Measurements from ENCODE around the gene TXNL4A.

The TXNL4A gene

DNA sequence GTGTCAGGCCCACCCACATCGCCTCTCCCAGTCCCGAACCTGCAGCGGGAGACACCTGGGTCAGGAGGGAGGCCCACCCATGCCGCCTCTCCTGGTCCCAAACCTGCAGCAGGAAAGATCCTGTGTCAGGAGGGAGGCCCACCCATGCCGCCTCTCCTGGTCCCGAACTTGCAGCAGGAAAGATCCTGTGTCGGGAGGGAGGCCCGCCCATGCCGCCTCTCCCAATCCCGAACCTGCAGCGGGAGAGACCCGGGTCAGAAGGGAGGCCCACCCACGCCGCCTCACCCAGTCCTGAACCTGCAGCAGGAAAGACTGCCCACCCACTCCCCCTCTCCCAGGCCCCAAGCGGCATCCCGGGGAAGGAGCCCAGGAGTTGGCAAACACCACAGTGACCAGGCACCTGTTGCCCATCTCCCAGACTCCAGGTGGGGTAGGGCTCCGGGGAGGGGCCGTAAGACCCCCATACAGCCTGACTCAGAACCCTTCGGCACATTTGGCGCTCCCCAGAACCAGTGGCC, 44.7 kb downstream of the TXNL4A start:
- peaks cover 82% of the 10 kb centered on the region for H3K79me2 ChIP-seq (ENCODE audit: insufficient read depth, low read length)
- no peak overlapping the region for H2AFZ ChIP-seq (ENCODE audit: low read depth, low read length)
- H4K20me1 ChIP-seq (ENCODE audit: insufficient read depth, low read length) = peaks cover 64% of the 10 kb centered on the region
- DNase-seq = no peak
- no peak overlapping the region for H3K4me2 ChIP-seq (ENCODE audit: insufficient read depth, low read length)
- no peak overlapping the region for H3K9ac ChIP-seq (ENCODE audit: low read depth, low read length)
- TF ChIP-seq EZH2 (IDR thresholded peaks at IDR 0.05; ENCODE audit: borderline replicate concordance, low read depth, low read length, severe bottlenecking) = no peak
- TF ChIP-seq, protein P1, sequence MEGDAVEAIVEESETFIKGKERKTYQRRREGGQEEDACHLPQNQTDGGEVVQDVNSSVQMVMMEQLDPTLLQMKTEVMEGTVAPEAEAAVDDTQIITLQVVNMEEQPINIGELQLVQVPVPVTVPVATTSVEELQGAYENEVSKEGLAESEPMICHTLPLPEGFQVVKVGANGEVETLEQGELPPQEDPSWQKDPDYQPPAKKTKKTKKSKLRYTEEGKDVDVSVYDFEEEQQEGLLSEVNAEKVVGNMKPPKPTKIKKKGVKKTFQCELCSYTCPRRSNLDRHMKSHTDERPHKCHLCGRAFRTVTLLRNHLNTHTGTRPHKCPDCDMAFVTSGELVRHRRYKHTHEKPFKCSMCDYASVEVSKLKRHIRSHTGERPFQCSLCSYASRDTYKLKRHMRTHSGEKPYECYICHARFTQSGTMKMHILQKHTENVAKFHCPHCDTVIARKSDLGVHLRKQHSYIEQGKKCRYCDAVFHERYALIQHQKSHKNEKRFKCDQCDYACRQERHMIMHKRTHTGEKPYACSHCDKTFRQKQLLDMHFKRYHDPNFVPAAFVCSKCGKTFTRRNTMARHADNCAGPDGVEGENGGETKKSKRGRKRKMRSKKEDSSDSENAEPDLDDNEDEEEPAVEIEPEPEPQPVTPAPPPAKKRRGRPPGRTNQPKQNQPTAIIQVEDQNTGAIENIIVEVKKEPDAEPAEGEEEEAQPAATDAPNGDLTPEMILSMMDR (IDR thresholded peaks at IDR 0.05; ENCODE audit: borderline replicate concordance, extremely low read depth, low read length, poor library complexity, severe bottlenecking) = no peak
- H3K27ac ChIP-seq (ENCODE audit: low read length) = no peak overlapping the region
- ATAC-seq (ENCODE audit: insufficient read depth, low read depth) = no peak
- H3K4me3 ChIP-seq (ENCODE audit: low read depth in 1 of 2, low read length in 2 of 2) = no peak overlapping the region
- H3K9me3 ChIP-seq (ENCODE audit: insufficient read depth, low read length, severe bottlenecking) = no peaks in the 10 kb centered on the region
- H3K27me3 ChIP-seq (ENCODE audit: insufficient read depth, low read length, poor library complexity) = no peaks in the 10 kb centered on the region
- peaks cover 70% of the 10 kb centered on the region for H3K36me3 ChIP-seq (ENCODE audit: insufficient read depth, low read length)
- H3K4me1 ChIP-seq (ENCODE audit: insufficient read depth, low read length) = peaks cover 17% of the 10 kb centered on the region

DNA sequence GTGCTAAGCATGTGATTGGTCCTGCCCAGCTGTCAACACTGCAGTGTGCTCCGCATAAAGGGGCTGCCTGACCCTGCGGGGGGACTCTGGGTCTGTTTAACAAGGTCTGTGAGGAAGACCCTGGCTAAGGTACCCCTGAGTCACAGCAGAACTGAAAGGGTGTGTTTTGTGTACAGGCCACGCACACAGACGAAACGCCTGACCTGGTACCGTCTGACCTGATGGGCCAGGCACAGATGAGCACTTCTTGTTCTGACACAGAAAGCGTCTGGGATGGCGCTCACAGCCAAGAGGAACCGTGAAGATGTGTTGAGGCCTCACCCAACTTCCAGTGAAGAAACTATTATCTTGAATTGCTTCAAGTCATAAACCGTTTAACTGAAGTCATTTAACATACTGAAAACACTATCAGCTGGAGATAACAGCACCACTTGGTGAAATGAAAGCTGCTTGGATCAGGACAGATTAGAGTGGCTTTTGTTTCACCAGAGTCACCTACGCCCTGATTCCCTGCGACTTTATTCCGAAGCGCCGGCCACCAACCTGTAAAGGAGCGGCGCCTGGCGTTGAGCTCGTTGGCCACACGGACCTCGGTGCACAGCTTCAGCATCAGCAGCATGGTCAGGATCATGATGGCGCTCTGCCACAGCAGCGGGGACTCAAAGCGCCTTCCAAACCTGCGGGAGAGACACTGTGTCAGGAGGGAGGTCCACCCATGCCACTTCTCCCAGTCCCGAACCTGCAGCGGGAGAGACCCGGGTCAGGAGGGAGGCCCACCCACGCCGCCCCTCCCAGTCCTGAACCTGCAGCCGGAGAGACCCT, 45.4 kb downstream of the TXNL4A start:
- Histone ChIP-seq H3K4me3 (ENCODE audit: low read depth in 1 of 2, low read length in 2 of 2) (no peak overlapping the region), H3K36me3 (ENCODE audit: insufficient read depth, low read length) (peaks cover 70% of the 10 kb centered on the region), H4K20me1 (ENCODE audit: insufficient read depth, low read length) (peaks cover 58% of the 10 kb centered on the region), H3K4me1 (ENCODE audit: insufficient read depth, low read length) (peaks cover 10% of the 10 kb centered on the region), H3K27ac (ENCODE audit: low read length) (no peak overlapping the region), H3K79me2 (ENCODE audit: insufficient read depth, low read length) (peaks cover 81% of the 10 kb centered on the region), H3K9ac (ENCODE audit: low read depth, low read length) (no peak overlapping the region), H3K27me3 (ENCODE audit: insufficient read depth, low read length, poor library complexity) (no peaks in the 10 kb centered on the region), H3K9me3 (ENCODE audit: insufficient read depth, low read length, severe bottlenecking) (no peaks in the 10 kb centered on the region), H2AFZ (ENCODE audit: low read depth, low read length) (no peak overlapping the region), H3K4me2 (ENCODE audit: insufficient read depth, low read length) (no peak overlapping the region)
- no peak for ATAC-seq (ENCODE audit: insufficient read depth, low read depth)
- DNase-seq = no peak
- TF ChIP-seq EZH2 (IDR thresholded peaks at IDR 0.05; ENCODE audit: borderline replicate concordance, low read depth, low read length, severe bottlenecking) = no peak
- TF ChIP-seq, protein P1 (IDR thresholded peaks at IDR 0.05; ENCODE audit: borderline replicate concordance, extremely low read depth, low read length, poor library complexity, severe bottlenecking) = no peak

DNA sequence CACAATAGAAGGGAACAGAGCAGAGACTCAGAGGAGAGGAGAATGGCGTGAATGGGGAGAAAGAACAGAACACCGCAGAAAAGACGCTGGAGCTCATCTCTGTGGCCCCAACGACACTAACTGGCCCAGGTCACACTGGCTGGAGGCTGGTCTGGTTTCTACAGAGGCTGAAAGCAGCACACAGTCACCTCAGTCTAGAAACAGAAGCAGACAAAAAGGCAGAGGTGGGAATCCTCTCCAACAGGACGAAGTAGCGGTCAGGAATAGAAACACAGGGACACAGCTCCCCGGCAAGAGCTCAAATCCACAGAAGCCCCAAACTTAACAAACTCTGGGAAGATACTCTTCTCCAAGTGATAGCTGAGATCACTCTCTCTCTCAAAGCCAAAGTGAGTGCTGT, 46.2 kb downstream of the TXNL4A start:
- no peak overlapping the region for H3K4me3 ChIP-seq (ENCODE audit: low read depth in 1 of 2, low read length in 2 of 2)
- H3K4me1 ChIP-seq (ENCODE audit: insufficient read depth, low read length) = peaks cover 7% of the 10 kb centered on the region
- no peak for ATAC-seq (ENCODE audit: insufficient read depth, low read depth)
- H3K36me3 ChIP-seq (ENCODE audit: insufficient read depth, low read length) = peaks cover 78% of the 10 kb centered on the region
- peaks cover 52% of the 10 kb centered on the region for H4K20me1 ChIP-seq (ENCODE audit: insufficient read depth, low read length)
- no peak for DNase-seq
- peaks cover 81% of the 10 kb centered on the region for H3K79me2 ChIP-seq (ENCODE audit: insufficient read depth, low read length)
- no peak overlapping the region for H3K4me2 ChIP-seq (ENCODE audit: insufficient read depth, low read length)
- TF ChIP-seq, protein P1 (IDR thresholded peaks at IDR 0.05; ENCODE audit: borderline replicate concordance, extremely low read depth, low read length, poor library complexity, severe bottlenecking) = no peak
- TF ChIP-seq EZH2 (IDR thresholded peaks at IDR 0.05; ENCODE audit: borderline replicate concordance, low read depth, low read length, severe bottlenecking) = no peak
- H3K27me3 ChIP-seq (ENCODE audit: insufficient read depth, low read length, poor library complexity) = no peaks in the 10 kb centered on the region
- peaks cover 3% of the 10 kb centered on the region for H3K9me3 ChIP-seq (ENCODE audit: insufficient read depth, low read length, severe bottlenecking)
- no peak overlapping the region for H3K27ac ChIP-seq (ENCODE audit: low read length)
- H2AFZ ChIP-seq (ENCODE audit: low read depth, low read length) = no peak overlapping the region
- H3K9ac ChIP-seq (ENCODE audit: low read depth, low read length) = no peak overlapping the region

Data from DND-41 (cell line).